SK-N-DZ (cell line): Measurements from ENCODE around the gene FBXO10.
"Not testable (repeated sequence)": the region's sequence is repeated elsewhere in the genome, so short reads cannot be mapped to it uniquely, and the experiment has no call there.

Source experiments
- DNase-seq: peaks from one replicate; pipeline ENCODE4 v3.0.0-alpha.2; 2015; ENCODE audit warnings: low spot score

Gene FBXO10

GRCh38 chr9:37477987-37478619, 98.1 kb downstream of the FBXO10 start:
- not testable (repeated sequence) for DNase-seq

- not testable (repeated sequence) for DNase-seq
Measured at GRCh38 chr9:37477443-37477842, 98.7 kb downstream of the FBXO10 start.

DNA sequence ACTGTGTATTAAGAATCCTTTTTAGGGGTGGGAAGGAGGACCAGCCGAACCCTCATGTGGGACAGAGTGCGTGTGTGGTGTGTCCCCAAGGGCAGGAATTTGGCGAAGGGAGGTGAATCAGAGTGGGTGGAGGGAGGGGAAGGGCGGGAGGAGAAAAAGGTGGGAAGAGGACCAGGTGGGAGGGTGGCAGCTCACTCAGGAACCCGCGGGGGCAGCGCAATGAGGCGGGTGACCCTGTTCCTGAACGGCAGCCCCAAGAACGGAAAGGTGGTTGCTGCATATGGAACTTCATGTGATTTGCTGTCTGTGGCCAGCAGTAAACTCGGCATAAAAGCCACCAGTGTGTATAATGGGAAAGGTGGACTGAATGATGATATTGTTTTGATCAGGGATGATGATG, 99.2 kb downstream of the FBXO10 start:
- DNase-seq: no peak

- DNase-seq: no peak
Measured at GRCh38 chr9:37474438-37474837, 101.7 kb downstream of the FBXO10 start.

DNA sequence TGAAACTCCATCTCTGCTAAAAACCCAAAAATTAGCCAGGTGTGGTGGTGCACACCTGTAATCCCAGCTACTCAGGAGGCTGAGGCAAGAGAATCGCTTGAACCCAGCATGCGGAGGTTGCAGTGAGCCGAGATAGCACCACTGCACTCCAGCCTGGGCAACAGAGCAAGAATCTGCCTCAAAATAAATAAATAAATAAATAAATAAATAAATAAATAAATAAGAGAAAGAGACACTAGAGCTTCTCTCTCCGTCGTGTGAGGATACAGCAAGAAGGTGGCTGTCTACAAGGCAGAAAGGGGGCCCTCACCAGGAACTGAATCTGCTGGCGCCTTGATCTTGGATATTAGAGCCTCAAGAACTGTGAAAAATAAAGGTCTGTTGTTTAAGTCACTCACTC, 102.2 kb downstream of the FBXO10 start:
- not testable (repeated sequence) for DNase-seq

DNA sequence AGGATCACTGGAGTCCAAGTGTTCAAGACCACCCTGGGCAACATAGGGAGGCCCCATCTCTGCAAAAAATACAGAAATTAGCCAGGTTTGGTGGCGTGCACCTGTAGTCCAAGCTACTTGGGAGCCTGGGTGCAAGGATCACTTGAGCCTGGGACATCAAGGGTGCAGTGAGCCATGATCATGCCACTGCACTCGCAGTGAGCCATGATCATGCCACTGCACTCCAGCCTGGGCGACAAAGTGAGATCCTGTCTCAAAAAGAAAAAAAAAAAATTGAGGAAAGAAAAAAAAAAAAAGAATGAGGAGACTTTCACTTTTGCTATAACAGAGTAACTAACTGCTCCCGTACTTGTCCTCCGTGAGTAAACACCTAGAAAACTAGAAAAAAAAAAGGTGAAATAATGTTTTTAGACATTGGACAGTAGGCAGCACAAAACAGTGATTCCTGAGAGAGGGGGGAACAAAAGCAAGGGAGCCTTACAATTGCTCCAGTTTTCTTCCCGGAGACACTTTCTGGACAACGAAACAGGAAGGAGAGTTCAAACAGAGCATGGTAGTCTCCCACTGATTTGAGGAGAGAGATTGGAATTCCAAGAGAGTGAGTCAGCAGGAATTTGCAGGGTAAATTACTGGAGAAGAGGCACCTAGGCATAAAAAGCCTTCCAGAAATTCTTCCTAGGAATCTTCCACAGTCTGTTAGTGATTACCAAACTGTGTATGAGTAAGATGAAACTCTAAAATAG, 104.1 kb downstream of the FBXO10 start:
- DNase-seq: no peak

DNA sequence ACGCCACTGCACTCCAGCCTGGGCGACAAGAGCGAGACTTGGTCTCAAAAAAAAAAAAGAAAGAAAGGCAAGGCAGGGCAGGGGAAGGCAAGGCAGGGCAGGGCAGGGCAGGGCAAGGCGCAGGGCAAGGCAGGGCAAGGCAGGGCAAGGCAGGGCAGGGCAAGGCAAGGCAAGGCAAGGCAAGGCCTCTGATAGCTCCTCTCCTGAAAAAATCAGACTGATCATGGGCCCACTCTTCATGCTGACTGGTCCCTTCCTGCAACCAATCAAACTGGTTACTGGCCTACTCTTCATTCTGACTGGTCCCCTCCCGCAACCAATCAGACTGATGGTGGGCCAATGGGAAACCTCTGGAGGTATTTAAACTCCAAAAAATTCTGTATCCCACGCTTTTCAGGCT, 107.6 kb downstream of the FBXO10 start:
- DNase-seq: no peak

DNA sequence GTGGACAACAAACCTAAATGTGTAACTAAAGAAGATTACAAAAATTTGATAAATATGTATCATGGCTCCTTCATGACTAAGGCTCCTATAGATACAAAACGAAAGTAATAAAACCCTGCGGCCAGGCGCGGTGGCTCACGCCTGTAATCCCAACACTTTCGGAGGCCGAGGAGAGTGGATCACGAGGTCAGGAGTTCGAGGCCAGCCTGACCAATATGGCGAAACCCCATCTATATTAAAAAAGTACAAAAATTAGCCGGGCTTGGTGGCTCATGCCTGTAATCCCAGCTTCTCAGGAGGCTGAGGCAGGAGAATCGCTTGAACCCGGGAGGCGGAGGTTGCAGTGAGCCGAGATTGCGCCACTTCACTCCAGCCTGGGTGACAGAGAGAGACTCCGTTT, 108.7 kb downstream of the FBXO10 start:
- not testable (repeated sequence) for DNase-seq

DNA sequence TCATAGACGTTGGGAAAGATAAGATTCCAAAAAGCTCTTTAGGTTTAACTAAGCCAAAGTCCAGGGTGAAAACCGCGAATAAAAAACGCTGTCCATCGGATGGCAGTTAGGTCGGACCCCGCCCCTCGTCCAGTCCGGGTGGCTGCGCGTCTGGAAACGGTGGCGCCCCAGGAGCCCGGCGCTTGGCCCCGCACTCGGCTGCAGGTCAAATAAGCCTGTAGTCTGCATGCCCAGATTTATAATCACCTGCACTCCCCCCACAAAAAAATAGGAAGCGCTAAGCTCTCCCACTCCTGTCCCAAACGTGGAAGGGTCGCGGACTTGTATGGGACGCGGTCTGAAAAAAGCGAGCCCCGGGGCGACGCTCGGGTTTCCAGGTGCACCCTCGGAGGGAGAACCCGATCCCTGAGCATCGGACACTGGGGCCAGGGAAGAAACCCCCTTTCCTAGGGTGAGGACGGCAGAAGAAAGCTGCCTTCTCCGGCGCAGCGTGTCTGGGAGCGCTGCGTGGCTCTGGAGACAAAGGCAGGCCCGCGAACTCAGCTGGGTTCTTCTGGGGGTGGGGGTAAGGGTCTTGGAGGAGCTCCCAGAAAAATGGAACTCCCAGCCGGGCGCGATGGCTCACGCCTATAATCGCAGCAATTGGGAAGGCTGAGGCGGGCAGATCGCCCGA, 110.0 kb downstream of the FBXO10 start:
- DNase-seq: peak; percentile 90

GRCh38 chr9:37465249-37466036, 110.7 kb downstream of the FBXO10 start, which contains the start of gene ZBTB5:
TSS of gene ZBTB5 (minus strand) at chr9:37465450. CDS start at chr9:37442551, 22,899 bp downstream.
- DNase-seq: peak; percentile 100

GRCh38 chr9:37464426-37465248, 111.5 kb downstream of the FBXO10 start:
- DNase-seq: no peak

DNA sequence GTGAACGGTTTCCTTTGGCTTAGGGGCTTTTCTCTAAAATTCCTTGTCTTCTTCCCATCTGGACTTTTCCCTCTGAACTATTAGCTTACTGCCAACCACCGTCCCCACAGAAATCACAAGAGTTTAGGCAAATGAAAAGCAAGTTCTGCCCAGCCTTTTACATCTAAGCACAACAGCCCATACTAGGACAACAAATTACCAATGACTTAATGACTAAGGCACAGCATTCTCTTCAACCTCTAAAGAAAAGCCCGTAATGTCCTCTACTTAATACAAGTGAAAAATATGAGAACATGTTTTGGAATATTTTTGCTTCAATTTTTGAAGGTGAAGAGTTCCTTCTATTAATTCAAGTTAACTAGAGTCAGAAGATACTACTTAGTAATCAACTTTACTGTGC, 112.2 kb downstream of the FBXO10 start:
- no peak for DNase-seq
